ENCODE data around the gene VLDLR.

DNA sequence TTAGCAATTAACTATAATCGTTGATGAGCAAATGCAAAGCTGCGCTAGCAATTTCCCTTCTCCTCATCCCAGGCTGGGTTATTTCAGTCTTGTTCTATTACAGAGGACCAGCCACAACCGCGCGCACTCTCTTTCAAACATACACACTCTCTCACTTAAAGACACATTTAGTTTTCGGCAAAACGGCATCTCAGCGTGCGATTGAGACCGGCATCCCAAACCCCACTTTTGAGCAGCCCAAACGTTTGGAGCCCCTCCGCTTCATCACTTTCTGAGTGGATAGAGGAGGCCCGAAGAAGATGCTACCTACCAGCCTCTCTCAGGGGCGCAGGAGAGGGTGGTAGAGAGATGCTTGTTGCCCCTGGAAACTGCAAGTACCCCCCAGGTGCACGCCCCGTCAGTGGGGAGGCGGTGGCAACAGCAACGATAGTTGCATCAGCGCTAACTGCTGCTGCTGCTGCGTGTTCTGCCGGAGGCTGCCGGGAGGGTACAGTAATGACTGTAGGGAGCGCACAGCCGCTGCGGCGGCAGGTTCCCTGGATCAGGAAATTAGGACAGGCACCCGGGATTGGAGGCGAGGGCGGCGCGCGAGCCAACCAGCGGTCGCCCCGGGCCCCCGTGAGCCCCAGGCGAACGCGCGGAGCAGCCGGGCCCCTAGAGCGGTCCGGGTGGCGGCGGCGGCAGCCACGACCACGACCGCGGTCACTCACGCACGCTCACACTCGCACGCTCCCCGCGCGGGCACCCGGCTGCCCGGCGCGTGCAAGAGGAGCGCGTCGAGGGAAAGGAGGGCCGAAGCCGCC lies 467 bp upstream of the VLDLR start:
- TF ChIP-seq CTCF (IDR thresholded peaks at IDR 0.05; ENCODE audit: insufficient read depth, low read length, poor library complexity, severe bottlenecking) (no peak), EZH2phosphoT487 (conservative IDR thresholded peaks at IDR 0.05; ENCODE audit: low read length) (no peak)

Data from SU-DHL-6 (cell line).